ENCODE measurements around the gene NDUFC1.
"Not testable (repeated sequence)": the region's sequence is repeated elsewhere in the genome, so short reads cannot be mapped to it uniquely, and the experiment has no call there.

Gene NDUFC1

GRCh38 chr4:139256349-139256748 is 45.9 kb downstream of the NDUFC1 start:
- no CpG with 5 or more reads among the region's 2 CpGs for WGBS (ENCODE audit: extremely low coverage, insufficient coverage, low lambda C conversion rate)
- Histone ChIP-seq H2BK15ac (replicated peaks; ENCODE audit: low read depth) (no peak overlapping the region), H2BK5ac (ENCODE audit: low read length) (no peak overlapping the region), H3K56ac (ENCODE audit: low read length) (no peak overlapping the region), H4K8ac (ENCODE audit: low read depth, low read length) (no peak overlapping the region), H3K27ac (ENCODE audit: low read depth, low read length) (no peak overlapping the region), H3K79me1 (ENCODE audit: low read length) (no peaks in the 10 kb centered on the region), H3K4me1 (ENCODE audit: control insufficient read depth, low read depth, low read length) (no peaks in the 10 kb centered on the region), H3K4me3 (ENCODE audit: low read length) (no peak overlapping the region), H3K9ac (ENCODE audit: low read length) (no peak overlapping the region), H4K5ac (ENCODE audit: low read length) (no peak overlapping the region), H3K4ac (ENCODE audit: low read depth, low read length) (no peak overlapping the region), H3K79me2 (ENCODE audit: control insufficient read depth, insufficient read depth, low read length) (no peaks in the 10 kb centered on the region), H3K23ac (ENCODE audit: low read length) (no peak overlapping the region), H2BK120ac (ENCODE audit: low read depth, low read length) (no peak overlapping the region), H3K36me3 (ENCODE audit: control insufficient read depth, insufficient read depth, low read length) (no peaks in the 10 kb centered on the region), H3K27me3 (ENCODE audit: insufficient read depth, low read length, poor library complexity) (no peaks in the 10 kb centered on the region), H2AK5ac (ENCODE audit: low read length) (no peak overlapping the region), H3K18ac (ENCODE audit: low read length) (no peak overlapping the region), H3K4me2 (ENCODE audit: low read length) (no peak overlapping the region)
- DNase-seq = peak; percentile 19

GRCh38 chr4:139255581-139255980 is 46.7 kb downstream of the NDUFC1 start:
- H3K36me3 ChIP-seq (ENCODE audit: control insufficient read depth, insufficient read depth, low read length); H4K8ac ChIP-seq (ENCODE audit: low read depth, low read length); H3K4me3 ChIP-seq (ENCODE audit: low read length); H3K4me2 ChIP-seq (ENCODE audit: low read length); H3K56ac ChIP-seq (ENCODE audit: low read length); H2BK120ac ChIP-seq (ENCODE audit: low read depth, low read length); H3K23ac ChIP-seq (ENCODE audit: low read length); DNase-seq; H2AK5ac ChIP-seq (ENCODE audit: low read length); H3K18ac ChIP-seq (ENCODE audit: low read length); H3K79me2 ChIP-seq (ENCODE audit: control insufficient read depth, insufficient read depth, low read length); H3K27me3 ChIP-seq (ENCODE audit: insufficient read depth, low read length, poor library complexity); H2BK15ac ChIP-seq (replicated peaks; ENCODE audit: low read depth); H2BK5ac ChIP-seq (ENCODE audit: low read length); H3K4me1 ChIP-seq (ENCODE audit: control insufficient read depth, low read depth, low read length); H3K4ac ChIP-seq (ENCODE audit: low read depth, low read length); H3K27ac ChIP-seq (ENCODE audit: low read depth, low read length); H4K5ac ChIP-seq (ENCODE audit: low read length); H3K79me1 ChIP-seq (ENCODE audit: low read length); H3K9ac ChIP-seq (ENCODE audit: low read length): not testable (repeated sequence)
- WGBS (ENCODE audit: extremely low coverage, insufficient coverage, low lambda C conversion rate) = no CpG with 5 or more reads among the region's 6 CpGs

GRCh38 chr4:139253713-139254112 is 48.6 kb downstream of the NDUFC1 start:
- Histone ChIP-seq H2BK15ac (replicated peaks; ENCODE audit: low read depth) (no peak overlapping the region), H3K4me3 (ENCODE audit: low read length) (no peak overlapping the region), H3K4ac (ENCODE audit: low read depth, low read length) (no peak overlapping the region), H3K56ac (ENCODE audit: low read length) (no peak overlapping the region), H2BK5ac (ENCODE audit: low read length) (no peak overlapping the region), H4K5ac (ENCODE audit: low read length) (no peak overlapping the region), H3K79me2 (ENCODE audit: control insufficient read depth, insufficient read depth, low read length) (no peaks in the 10 kb centered on the region), H3K18ac (ENCODE audit: low read length) (no peak overlapping the region), H3K27me3 (ENCODE audit: insufficient read depth, low read length, poor library complexity) (no peaks in the 10 kb centered on the region), H4K8ac (ENCODE audit: low read depth, low read length) (no peak overlapping the region), H3K79me1 (ENCODE audit: low read length) (no peaks in the 10 kb centered on the region), H3K27ac (ENCODE audit: low read depth, low read length) (no peak overlapping the region), H3K36me3 (ENCODE audit: control insufficient read depth, insufficient read depth, low read length) (no peaks in the 10 kb centered on the region), H3K4me1 (ENCODE audit: control insufficient read depth, low read depth, low read length) (no peaks in the 10 kb centered on the region), H2BK120ac (ENCODE audit: low read depth, low read length) (no peak overlapping the region), H3K9ac (ENCODE audit: low read length) (no peak overlapping the region), H2AK5ac (ENCODE audit: low read length) (no peak overlapping the region), H3K4me2 (ENCODE audit: low read length) (no peak overlapping the region), H3K23ac (ENCODE audit: low read length) (no peak overlapping the region)
- no peak for DNase-seq
- WGBS (ENCODE audit: extremely low coverage, insufficient coverage, low lambda C conversion rate) = no CpG with 5 or more reads among the region's 3 CpGs

- no peak overlapping the region for H3K4me3 ChIP-seq (ENCODE audit: low read length)
- no peak overlapping the region for H3K27ac ChIP-seq (ENCODE audit: low read depth, low read length)
- H3K4ac ChIP-seq (ENCODE audit: low read depth, low read length) = no peak overlapping the region
- no peaks in the 10 kb centered on the region for H3K4me1 ChIP-seq (ENCODE audit: control insufficient read depth, low read depth, low read length)
- no peak overlapping the region for H2BK5ac ChIP-seq (ENCODE audit: low read length)
- H2BK15ac ChIP-seq (replicated peaks; ENCODE audit: low read depth) = no peak overlapping the region
- no peaks in the 10 kb centered on the region for H3K79me2 ChIP-seq (ENCODE audit: control insufficient read depth, insufficient read depth, low read length)
- no peak overlapping the region for H2AK5ac ChIP-seq (ENCODE audit: low read length)
- no peak overlapping the region for H4K5ac ChIP-seq (ENCODE audit: low read length)
- no peaks in the 10 kb centered on the region for H3K27me3 ChIP-seq (ENCODE audit: insufficient read depth, low read length, poor library complexity)
- no peak overlapping the region for H3K56ac ChIP-seq (ENCODE audit: low read length)
- H3K18ac ChIP-seq (ENCODE audit: low read length) = no peak overlapping the region
- H3K9ac ChIP-seq (ENCODE audit: low read length) = no peak overlapping the region
- H3K36me3 ChIP-seq (ENCODE audit: control insufficient read depth, insufficient read depth, low read length) = no peaks in the 10 kb centered on the region
- no peak for DNase-seq
- no peaks in the 10 kb centered on the region for H3K79me1 ChIP-seq (ENCODE audit: low read length)
- no peak overlapping the region for H4K8ac ChIP-seq (ENCODE audit: low read depth, low read length)
- H2BK120ac ChIP-seq (ENCODE audit: low read depth, low read length) = no peak overlapping the region
- H3K4me2 ChIP-seq (ENCODE audit: low read length) = no peak overlapping the region
- H3K23ac ChIP-seq (ENCODE audit: low read length) = no peak overlapping the region
These were observed 49.2 kb downstream of the NDUFC1 start for GRCh38 chr4:139253046-139253445.

- H3K4me1 ChIP-seq (ENCODE audit: control insufficient read depth, low read depth, low read length) = no peaks in the 10 kb centered on the region
- H3K18ac ChIP-seq (ENCODE audit: low read length) = no peak overlapping the region
- no peak overlapping the region for H2BK120ac ChIP-seq (ENCODE audit: low read depth, low read length)
- no peak overlapping the region for H3K4me2 ChIP-seq (ENCODE audit: low read length)
- no peak for DNase-seq
- WGBS (ENCODE audit: extremely low coverage, insufficient coverage, low lambda C conversion rate) = no CpG with 5 or more reads among the region's 4 CpGs
- no peaks in the 10 kb centered on the region for H3K36me3 ChIP-seq (ENCODE audit: control insufficient read depth, insufficient read depth, low read length)
- no peak overlapping the region for H2BK15ac ChIP-seq (replicated peaks; ENCODE audit: low read depth)
- no peak overlapping the region for H4K8ac ChIP-seq (ENCODE audit: low read depth, low read length)
- no peak overlapping the region for H3K4me3 ChIP-seq (ENCODE audit: low read length)
- H3K23ac ChIP-seq (ENCODE audit: low read length) = no peak overlapping the region
- H2BK5ac ChIP-seq (ENCODE audit: low read length) = no peak overlapping the region
- H3K56ac ChIP-seq (ENCODE audit: low read length) = no peak overlapping the region
- no peak overlapping the region for H3K4ac ChIP-seq (ENCODE audit: low read depth, low read length)
- no peaks in the 10 kb centered on the region for H3K27me3 ChIP-seq (ENCODE audit: insufficient read depth, low read length, poor library complexity)
- H3K9ac ChIP-seq (ENCODE audit: low read length) = no peak overlapping the region
- no peaks in the 10 kb centered on the region for H3K79me1 ChIP-seq (ENCODE audit: low read length)
- H3K79me2 ChIP-seq (ENCODE audit: control insufficient read depth, insufficient read depth, low read length) = no peaks in the 10 kb centered on the region
- H2AK5ac ChIP-seq (ENCODE audit: low read length) = no peak overlapping the region
- H4K5ac ChIP-seq (ENCODE audit: low read length) = no peak overlapping the region
- no peak overlapping the region for H3K27ac ChIP-seq (ENCODE audit: low read depth, low read length)
These were observed 54.5 kb downstream of the NDUFC1 start for GRCh38 chr4:139247700-139248238.

- H2AK5ac ChIP-seq (ENCODE audit: low read length) = no peak overlapping the region
- no peak overlapping the region for H3K4me3 ChIP-seq (ENCODE audit: low read length)
- no peak overlapping the region for H2BK120ac ChIP-seq (ENCODE audit: low read depth, low read length)
- no peaks in the 10 kb centered on the region for H3K27me3 ChIP-seq (ENCODE audit: insufficient read depth, low read length, poor library complexity)
- H3K79me1 ChIP-seq (ENCODE audit: low read length) = no peaks in the 10 kb centered on the region
- H3K9ac ChIP-seq (ENCODE audit: low read length) = no peak overlapping the region
- H3K4me1 ChIP-seq (ENCODE audit: control insufficient read depth, low read depth, low read length) = no peaks in the 10 kb centered on the region
- no peak overlapping the region for H4K5ac ChIP-seq (ENCODE audit: low read length)
- no peaks in the 10 kb centered on the region for H3K36me3 ChIP-seq (ENCODE audit: control insufficient read depth, insufficient read depth, low read length)
- no peak overlapping the region for H3K4ac ChIP-seq (ENCODE audit: low read depth, low read length)
- H3K27ac ChIP-seq (ENCODE audit: low read depth, low read length) = no peak overlapping the region
- DNase-seq = no peak
- H3K79me2 ChIP-seq (ENCODE audit: control insufficient read depth, insufficient read depth, low read length) = no peaks in the 10 kb centered on the region
- H3K18ac ChIP-seq (ENCODE audit: low read length) = no peak overlapping the region
- no peak overlapping the region for H3K23ac ChIP-seq (ENCODE audit: low read length)
- no peak overlapping the region for H2BK5ac ChIP-seq (ENCODE audit: low read length)
- H3K4me2 ChIP-seq (ENCODE audit: low read length) = no peak overlapping the region
- no peak overlapping the region for H4K8ac ChIP-seq (ENCODE audit: low read depth, low read length)
- H2BK15ac ChIP-seq (replicated peaks; ENCODE audit: low read depth) = no peak overlapping the region
- no peak overlapping the region for H3K56ac ChIP-seq (ENCODE audit: low read length)
These were observed 55.0 kb downstream of the NDUFC1 start for GRCh38 chr4:139247241-139247640.

All from mesendoderm (in vitro differentiated cells).